ENCODE measurements around the gene SAA1. TPM values are rescaled to one million over a fixed set of nuclear protein-coding genes. Genes with fewer than 3 reads are reported as not detected.
"Not testable (repeated sequence)": the region's sequence is repeated elsewhere in the genome, so short reads cannot be mapped to it uniquely, and the experiment has no call there.

SAA1 gene
- total RNA-seq, 5 donors from 2014 or later (not counting 1 experiment from before 2014, with no cell fraction given): 7.6 to 12.9 (median 9.4) TPM; not detected in 2

- WGBS (ENCODE audit: insufficient coverage): 100% methylated on average over 2 of the region's 6 CpGs
- no peak overlapping the region for H3K4me3 Mint-ChIP-seq
- Histone ChIP-seq H3K27me3 (replicated peaks in 1 of 2; ENCODE audit: control insufficient read depth in 2 of 2, extremely low read depth in 1 of 2, insufficient read depth in 2 of 2, low read length in 1 of 2) (no peaks in the 10 kb centered on the region), H3K9me3 (no peaks in the 10 kb centered on the region), H3K4me3 (ENCODE audit: control insufficient read depth in 1 of 2, extremely low read depth in 1 of 2, low read length in 1 of 2) (no peak overlapping the region), H3K36me3 (ENCODE audit: control insufficient read depth in 2 of 2, extremely low read depth in 1 of 2, insufficient read depth in 1 of 2, low read length in 1 of 2) (no peaks in the 10 kb centered on the region), H3K4me1 (ENCODE audit: control insufficient read depth in 1 of 2, extremely low read depth in 1 of 2, insufficient read depth in 2 of 2, low read length in 2 of 2) (peaks cover 0 to 15% of the 10 kb centered on the region in 2 experiments), H3K27ac (ENCODE audit: low read length) (no peak overlapping the region)
- no peak for ATAC-seq (replicated peaks in 1 of 4)
- H3K27ac Mint-ChIP-seq: no peak overlapping the region
- H3K27me3 Mint-ChIP-seq: peaks cover 5 to 6% of the 10 kb centered on the region in 2 donors
- no peak for DNase-seq
- ChIA-PET CTCF (no interaction called here), POLR2A (no interaction called here)
- no peaks in the 10 kb centered on the region for H3K36me3 Mint-ChIP-seq
- H3K9me3 Mint-ChIP-seq: peaks cover 0 to 9% (median 0%) of the 10 kb centered on the region in 3 donors
- H3K4me1 Mint-ChIP-seq: peaks cover 0 to 20% (median 8%) of the 10 kb centered on the region in 3 donors
These were observed 20.7 kb upstream of the SAA1 start for GRCh38 chr11:18245396-18245795.

GRCh38 chr11:18246379-18247190 is 19.5 kb upstream of the SAA1 start:
- H3K36me3 ChIP-seq (ENCODE audit: control insufficient read depth in 2 of 2, extremely low read depth in 1 of 2, insufficient read depth in 1 of 2, low read length in 1 of 2); H3K27me3 Mint-ChIP-seq; H3K9me3 Mint-ChIP-seq; H3K36me3 Mint-ChIP-seq; H3K9me3 ChIP-seq; CTCF ChIA-PET; H3K27me3 ChIP-seq (replicated peaks in 1 of 2; ENCODE audit: control insufficient read depth in 2 of 2, extremely low read depth in 1 of 2, insufficient read depth in 2 of 2, low read length in 1 of 2): not testable (repeated sequence)
- Mint-ChIP-seq H3K27ac (peak overlapping the region; percentile 81 to 94), H3K4me1 (peaks cover 0 to 20% (median 8%) of the 10 kb centered on the region in 3 donors), H3K4me3 (peak overlapping the region; percentile 69 to 75 (median 71))
- H3K4me1 ChIP-seq (ENCODE audit: control insufficient read depth in 1 of 2, extremely low read depth in 1 of 2, insufficient read depth in 2 of 2, low read length in 2 of 2): peaks cover 0 to 15% of the 10 kb centered on the region in 2 experiments
- H3K27ac ChIP-seq (ENCODE audit: low read length): peak overlapping the region; percentile 67
- WGBS (ENCODE audit: insufficient coverage): 15% methylated on average over 7 of the region's 11 CpGs
- peak overlapping the region in 1 of 2 donors; percentile 23 for H3K4me3 ChIP-seq (ENCODE audit: control insufficient read depth in 1 of 2, extremely low read depth in 1 of 2, low read length in 1 of 2)
- ATAC-seq (replicated peaks in 1 of 4): peak; percentile 50 to 74 (median 67)
- DNase-seq: peak in 3 of 35 experiments; percentile 5 to 47 (median 16)
- POLR2A ChIA-PET: interaction anchor here in 1 of 2 donors (0.6 kb wide), 1 partner anchor 157 kb away, joined by 3 read pairs; no protein-coding TSS in a partner anchor

GRCh38 chr11:18247191-18247581 is 18.9 kb upstream of the SAA1 start:
- H3K36me3 ChIP-seq (ENCODE audit: control insufficient read depth in 2 of 2, extremely low read depth in 1 of 2, insufficient read depth in 1 of 2, low read length in 1 of 2); H3K4me3 ChIP-seq (ENCODE audit: control insufficient read depth in 1 of 2, extremely low read depth in 1 of 2, low read length in 1 of 2); H3K27me3 Mint-ChIP-seq; H3K9me3 Mint-ChIP-seq; H3K36me3 Mint-ChIP-seq; DNase-seq; H3K9me3 ChIP-seq; ATAC-seq (replicated peaks in 1 of 4); H3K27me3 ChIP-seq (replicated peaks in 1 of 2; ENCODE audit: control insufficient read depth in 2 of 2, extremely low read depth in 1 of 2, insufficient read depth in 2 of 2, low read length in 1 of 2); CTCF ChIA-PET; POLR2A ChIA-PET: not testable (repeated sequence)
- Mint-ChIP-seq H3K27ac (peak overlapping the region; percentile 81 to 94), H3K4me3 (peak overlapping the region in 2 of 3 donors; percentile 69 to 75), H3K4me1 (peaks cover 0 to 20% (median 8%) of the 10 kb centered on the region in 3 donors)
- Histone ChIP-seq H3K27ac (ENCODE audit: low read length) (peak overlapping the region; percentile 67), H3K4me1 (ENCODE audit: control insufficient read depth in 1 of 2, extremely low read depth in 1 of 2, insufficient read depth in 2 of 2, low read length in 2 of 2) (peaks cover 0 to 15% of the 10 kb centered on the region in 2 experiments)
- WGBS (ENCODE audit: insufficient coverage): no CpG with 5 or more reads among the region's 6 CpGs

GRCh38 chr11:18248561-18248960 is 17.5 kb upstream of the SAA1 start, which contains the start of gene SAA2:
Gene SAA2 (minus strand): TSS chr11:18248668. CDS start chr11:18248011, 657 bp downstream.
- peaks cover 0 to 15% of the 10 kb centered on the region in 2 experiments for H3K4me1 ChIP-seq (ENCODE audit: control insufficient read depth in 1 of 2, extremely low read depth in 1 of 2, insufficient read depth in 2 of 2, low read length in 2 of 2)
- 87% methylated on average over 4 of the region's 5 CpGs for WGBS (ENCODE audit: insufficient coverage)
- Mint-ChIP-seq H3K4me1 (peaks cover 0 to 20% (median 8%) of the 10 kb centered on the region in 3 donors), H3K4me3 (no peak within 1 kb of the TSS), H3K27me3 (peaks cover 0 to 3% of the 10 kb centered on the region in 2 donors), H3K27ac (no peak within 1 kb of the TSS), H3K36me3 (no peaks in the 10 kb centered on the region), H3K9me3 (peaks cover 0 to 5% (median 0%) of the 10 kb centered on the region in 3 donors)
- H3K27ac ChIP-seq (ENCODE audit: low read length): no peak within 1 kb of the TSS
- POLR2A ChIA-PET: no interaction called here
- no peaks in the 10 kb centered on the region for H3K9me3 ChIP-seq
- no peaks in the 10 kb centered on the region for H3K27me3 ChIP-seq (replicated peaks in 1 of 2; ENCODE audit: control insufficient read depth in 2 of 2, extremely low read depth in 1 of 2, insufficient read depth in 2 of 2, low read length in 1 of 2)
- no peak for ATAC-seq (replicated peaks in 1 of 4)
- H3K4me3 ChIP-seq (ENCODE audit: control insufficient read depth in 1 of 2, extremely low read depth in 1 of 2, low read length in 1 of 2): no peak within 1 kb of the TSS
- DNase-seq: no peak
- CTCF ChIA-PET: no interaction called here
- no peaks in the 10 kb centered on the region for H3K36me3 ChIP-seq (ENCODE audit: control insufficient read depth in 2 of 2, extremely low read depth in 1 of 2, insufficient read depth in 1 of 2, low read length in 1 of 2)

GRCh38 chr11:18253233-18253632 is 12.8 kb upstream of the SAA1 start:
- no peak overlapping the region for H3K4me3 Mint-ChIP-seq
- ChIA-PET CTCF (no interaction called here), POLR2A (interaction anchor here in 1 of 2 donors (0.7 kb wide), 1 partner anchor 166 kb away, joined by 3 read pairs; no protein-coding TSS in a partner anchor)
- no peaks in the 10 kb centered on the region for H3K9me3 Mint-ChIP-seq
- H3K36me3 Mint-ChIP-seq: no peaks in the 10 kb centered on the region
- H3K4me1 ChIP-seq (ENCODE audit: control insufficient read depth in 1 of 2, extremely low read depth in 1 of 2, insufficient read depth in 2 of 2, low read length in 2 of 2): no peaks in the 10 kb centered on the region
- H3K27me3 ChIP-seq (replicated peaks in 1 of 2; ENCODE audit: control insufficient read depth in 2 of 2, extremely low read depth in 1 of 2, insufficient read depth in 2 of 2, low read length in 1 of 2): no peaks in the 10 kb centered on the region
- no peak for DNase-seq
- no peak overlapping the region for H3K4me3 ChIP-seq (ENCODE audit: control insufficient read depth in 1 of 2, extremely low read depth in 1 of 2, low read length in 1 of 2)
- H3K27ac Mint-ChIP-seq: no peak overlapping the region
- WGBS (ENCODE audit: insufficient coverage): 88% methylated on average over 1 of the region's 3 CpGs
- peaks cover 0 to 9% of the 10 kb centered on the region in 2 donors for H3K27me3 Mint-ChIP-seq
- ATAC-seq (replicated peaks in 1 of 4): no peak
- no peaks in the 10 kb centered on the region for H3K36me3 ChIP-seq (ENCODE audit: control insufficient read depth in 2 of 2, extremely low read depth in 1 of 2, insufficient read depth in 1 of 2, low read length in 1 of 2)
- H3K4me1 Mint-ChIP-seq: no peaks in the 10 kb centered on the region
- no peak overlapping the region for H3K27ac ChIP-seq (ENCODE audit: low read length)
- H3K9me3 ChIP-seq: no peaks in the 10 kb centered on the region

- ATAC-seq (replicated peaks in 1 of 4) (no peak), DNase-seq (no peak)
- H3K4me3 ChIP-seq (ENCODE audit: control insufficient read depth in 1 of 2, extremely low read depth in 1 of 2, low read length in 1 of 2): no peak overlapping the region
- no peaks in the 10 kb centered on the region for H3K9me3 Mint-ChIP-seq
- CTCF ChIA-PET: no interaction called here
- H3K27me3 Mint-ChIP-seq: peaks cover 0 to 9% of the 10 kb centered on the region in 2 donors
- no peaks in the 10 kb centered on the region for H3K4me1 Mint-ChIP-seq
- no peaks in the 10 kb centered on the region for H3K27me3 ChIP-seq (replicated peaks in 1 of 2; ENCODE audit: control insufficient read depth in 2 of 2, extremely low read depth in 1 of 2, insufficient read depth in 2 of 2, low read length in 1 of 2)
- no peaks in the 10 kb centered on the region for H3K36me3 ChIP-seq (ENCODE audit: control insufficient read depth in 2 of 2, extremely low read depth in 1 of 2, insufficient read depth in 1 of 2, low read length in 1 of 2)
- H3K4me1 ChIP-seq (ENCODE audit: control insufficient read depth in 1 of 2, extremely low read depth in 1 of 2, insufficient read depth in 2 of 2, low read length in 2 of 2): no peaks in the 10 kb centered on the region
- no peak overlapping the region for H3K27ac ChIP-seq (ENCODE audit: low read length)
- WGBS (ENCODE audit: insufficient coverage): 83% methylated on average over 6 of the region's 11 CpGs
- no peaks in the 10 kb centered on the region for H3K9me3 ChIP-seq
- H3K36me3 Mint-ChIP-seq: no peaks in the 10 kb centered on the region
- no peak overlapping the region for H3K27ac Mint-ChIP-seq
- POLR2A ChIA-PET: no interaction called here
- no peak overlapping the region for H3K4me3 Mint-ChIP-seq
These were observed 12.2 kb upstream of the SAA1 start for GRCh38 chr11:18253778-18254338.
